NCI-H128 (cell line): ENCODE measurements around the gene LRRC59.

ENCODE experiments used
- DNase-seq: peaks from one replicate; lab custom pipeline; 2025; ENCODE audit not compliant: unreplicated experiment; lab: John Stamatoyannopoulos, UW

Gene LRRC59

GRCh38 chr17:50363217-50364060 is 33.9 kb downstream of the LRRC59 start:
- no peak for DNase-seq

GRCh38 chr17:50362661-50363060 is 34.7 kb downstream of the LRRC59 start:
- no peak for DNase-seq

- no peak for DNase-seq
Observed at GRCh38 chr17:50361561-50362480, 35.5 kb downstream of the LRRC59 start.

GRCh38 chr17:50360486-50361115 is 36.7 kb downstream of the LRRC59 start:
- DNase-seq = no peak

GRCh38 chr17:50359998-50360461 is 37.3 kb downstream of the LRRC59 start:
- no peak for DNase-seq

- DNase-seq = no peak
Observed at GRCh38 chr17:50359005-50359699, 38.2 kb downstream of the LRRC59 start.

- no peak for DNase-seq
Observed at GRCh38 chr17:50358177-50358576, 39.1 kb downstream of the LRRC59 start.

GRCh38 chr17:50356892-50357510 is 40.3 kb downstream of the LRRC59 start:
- no peak for DNase-seq

- no peak for DNase-seq
Observed at GRCh38 chr17:50356418-50356817, 40.9 kb downstream of the LRRC59 start.

- no peak for DNase-seq
Observed at GRCh38 chr17:50355701-50356341, 41.5 kb downstream of the LRRC59 start.

- DNase-seq = no peak
Observed at GRCh38 chr17:50355336-50355700, 42.0 kb downstream of the LRRC59 start.

GRCh38 chr17:50354776-50355175 is 42.5 kb downstream of the LRRC59 start:
- DNase-seq = no peak

- no peak for DNase-seq
Observed at GRCh38 chr17:50354198-50354597, 43.1 kb downstream of the LRRC59 start.

GRCh38 chr17:50353600-50354195 is 43.6 kb downstream of the LRRC59 start:
- no peak for DNase-seq

- no peak for DNase-seq
Observed at GRCh38 chr17:50352693-50353599, 44.4 kb downstream of the LRRC59 start.

- no peak for DNase-seq
Observed at GRCh38 chr17:50352072-50352692, 45.1 kb downstream of the LRRC59 start.

- no peak for DNase-seq
Observed at GRCh38 chr17:50350733-50351132, 46.6 kb downstream of the LRRC59 start.

- DNase-seq = no peak
Observed at GRCh38 chr17:50349243-50349600, 48.1 kb downstream of the LRRC59 start.
